ENCODE results near the gene SECISBP2. TPM values are rescaled to one million over a fixed set of nuclear protein-coding genes. Genes with fewer than 3 reads are reported as not detected.

SECISBP2 gene
- total RNA-seq, 1 donor from 2014 or later = 15.1 TPM

GRCh38 chr9:89402695-89403427, 84.6 kb downstream of the SECISBP2 start:
- no peak for TF ChIP-seq CTCF (IDR thresholded peaks at IDR 0.05)
- peaks cover 14% of the 10 kb centered on the region for H3K4me1 Mint-ChIP-seq (ENCODE audit: low read depth)
- H3K27me3 Mint-ChIP-seq (ENCODE audit: low read depth) = peaks cover 2% of the 10 kb centered on the region
- peaks cover 2% of the 10 kb centered on the region for H3K36me3 Mint-ChIP-seq (ENCODE audit: low read depth)
- DNase-seq (ENCODE audit: low spot score) = no peak
- H3K27ac Mint-ChIP-seq (ENCODE audit: unreplicated experiment) = no peak overlapping the region
- peaks cover 5% of the 10 kb centered on the region for H3K9me3 Mint-ChIP-seq (ENCODE audit: low read depth)
- no peak overlapping the region for H3K4me3 Mint-ChIP-seq (ENCODE audit: unreplicated experiment)

- H3K9me3 Mint-ChIP-seq (ENCODE audit: low read depth) = peaks cover 5% of the 10 kb centered on the region
- no peak overlapping the region for H3K27ac Mint-ChIP-seq (ENCODE audit: unreplicated experiment)
- no peak for DNase-seq (ENCODE audit: low spot score)
- no peak overlapping the region for H3K4me3 Mint-ChIP-seq (ENCODE audit: unreplicated experiment)
- H3K4me1 Mint-ChIP-seq (ENCODE audit: low read depth) = peaks cover 14% of the 10 kb centered on the region
- peaks cover 2% of the 10 kb centered on the region for H3K36me3 Mint-ChIP-seq (ENCODE audit: low read depth)
- peaks cover 2% of the 10 kb centered on the region for H3K27me3 Mint-ChIP-seq (ENCODE audit: low read depth)
- TF ChIP-seq CTCF (IDR thresholded peaks at IDR 0.05) = no peak
These were observed 85.8 kb downstream of the SECISBP2 start for GRCh38 chr9:89404074-89404473.

GRCh38 chr9:89405826-89406225, 87.5 kb downstream of the SECISBP2 start:
- Mint-ChIP-seq H3K4me1 (ENCODE audit: low read depth) (peaks cover 14% of the 10 kb centered on the region), H3K9me3 (ENCODE audit: low read depth) (peaks cover 5% of the 10 kb centered on the region), H3K4me3 (ENCODE audit: unreplicated experiment) (no peak overlapping the region), H3K27me3 (ENCODE audit: low read depth) (no peaks in the 10 kb centered on the region), H3K27ac (ENCODE audit: unreplicated experiment) (no peak overlapping the region), H3K36me3 (ENCODE audit: low read depth) (no peaks in the 10 kb centered on the region)
- no peak for TF ChIP-seq CTCF (IDR thresholded peaks at IDR 0.05)
- no peak for DNase-seq (ENCODE audit: low spot score)

GRCh38 chr9:89407070-89407469, 88.8 kb downstream of the SECISBP2 start:
- Mint-ChIP-seq H3K4me3 (ENCODE audit: unreplicated experiment) (no peak overlapping the region), H3K27me3 (ENCODE audit: low read depth) (no peaks in the 10 kb centered on the region), H3K36me3 (ENCODE audit: low read depth) (peaks cover 2% of the 10 kb centered on the region), H3K4me1 (ENCODE audit: low read depth) (peaks cover 16% of the 10 kb centered on the region), H3K27ac (ENCODE audit: unreplicated experiment) (no peak overlapping the region), H3K9me3 (ENCODE audit: low read depth) (peaks cover 5% of the 10 kb centered on the region)
- TF ChIP-seq CTCF (IDR thresholded peaks at IDR 0.05) = no peak
- no peak for DNase-seq (ENCODE audit: low spot score)

- Mint-ChIP-seq H3K27ac (ENCODE audit: unreplicated experiment) (no peak overlapping the region), H3K27me3 (ENCODE audit: low read depth) (no peaks in the 10 kb centered on the region), H3K4me3 (ENCODE audit: unreplicated experiment) (no peak overlapping the region), H3K9me3 (ENCODE audit: low read depth) (peaks cover 5% of the 10 kb centered on the region), H3K36me3 (ENCODE audit: low read depth) (peaks cover 2% of the 10 kb centered on the region), H3K4me1 (ENCODE audit: low read depth) (peaks cover 19% of the 10 kb centered on the region)
- TF ChIP-seq CTCF (IDR thresholded peaks at IDR 0.05) = no peak
- no peak for DNase-seq (ENCODE audit: low spot score)
These were observed 90.4 kb downstream of the SECISBP2 start for GRCh38 chr9:89408628-89409101.

Small RNA genes within 50 kb of the gene (microRNA-seq; reads per million reads assigned to microRNA genes)
- not detected for gene MIR3153 (ENCODE audit: borderline number of aligned reads)

Other genes with a start within 250 kb of the SECISBP2 start
- 0.10 to 0.64 TPM (median 0.30 TPM) in 3 replicates for gene SHC3, start 139.7 kb upstream of the SECISBP2 start, total RNA-seq
- 22.6 to 24.5 TPM (median 24.0 TPM) in 3 replicates for gene CKS2, start 7.3 kb upstream of the SECISBP2 start, total RNA-seq
- 3.3 to 3.8 TPM (median 3.8 TPM) in 3 replicates for gene SEMA4D, start 179.6 kb downstream of the SECISBP2 start, total RNA-seq

Measured in chondrocyte (in vitro differentiated cells).